IMR-90 (cell line): ENCODE results near the gene NUP54. TPM values are rescaled to one million over a fixed set of nuclear protein-coding genes. Genes with fewer than 3 reads are reported as not detected.

Source experiments
- ATAC-seq: fragments of 200-7000 bp; cut with Tn5 transposase; 2 replicates; pipeline ENCODE4 v1.9.1; 2020; ENCODE audit warnings: low read depth, mild to moderate bottlenecking, moderate library complexity
- BruUV-seq: library from RNA; stranded (reverse); fragments of 400-500 nt; replicated peaks from 2 replicates; lab custom pipeline; 2021; lab: Mats Ljungman, UMichigan
- CTCF ChIA-PET: fragments of 300-600 bp; formaldehyde crosslinking; extraction: SDS; loops from one replicate; lab custom pipeline; 2021; ENCODE audit warnings: antibody characterized with exemption; lab: Yijun Ruan, JAX
- POLR2A ChIA-PET: fragments of 300-600 bp; sonication (Branson Sonifier 250); formaldehyde crosslinking; loops from one replicate; lab custom pipeline; 2022; ENCODE audit warnings: antibody characterized with exemption; ENCODE audit not compliant: unreplicated experiment; lab: Charles Lee
- DNase-seq: peaks from one replicate; pipeline ENCODE4 v3.0.0; 2013
- H2AFZ ChIP-seq: replicated peaks from 2 replicates; pipeline ENCODE3; 2013; ENCODE audit warnings: low read length, mild to moderate bottlenecking; ENCODE audit not compliant: poor library complexity
- H2AK5ac ChIP-seq: 2 replicates; pipeline ENCODE4 v1.6.1; 2013; ENCODE audit warnings: low read depth, low read length, inconsistent platforms
- H2AK9ac ChIP-seq: replicated peaks from 2 replicates; pipeline ENCODE3; 2013; ENCODE audit warnings: mild to moderate bottlenecking, low read depth, low read length, moderate library complexity; ENCODE audit not compliant: poor library complexity
- H2BK120ac ChIP-seq: 2 replicates; pipeline ENCODE4 v1.6.1; 2013; ENCODE audit warnings: low read depth, low read length, inconsistent platforms
- H2BK15ac ChIP-seq: 3 replicates; pipeline ENCODE4 v1.6.1; 2013; ENCODE audit warnings: low read depth, low read length, inconsistent platforms
- H2BK20ac ChIP-seq: 2 replicates; pipeline ENCODE4 v1.6.1; 2013; ENCODE audit warnings: low read depth, mild to moderate bottlenecking, inconsistent platforms, low read length, moderate library complexity
- H2BK5ac ChIP-seq: 2 replicates; pipeline ENCODE4 v1.6.1; 2013; ENCODE audit warnings: mild to moderate bottlenecking, low read depth, low read length, inconsistent platforms; ENCODE audit not compliant: poor library complexity, severe bottlenecking
- H3K14ac ChIP-seq: replicated peaks from 2 replicates; pipeline ENCODE4 v1.6.1; 2013; ENCODE audit warnings: low read depth, low read length, inconsistent platforms
- H3K18ac ChIP-seq: 2 replicates; pipeline ENCODE4 v1.6.1; 2013; ENCODE audit warnings: low read depth, low read length, control low read depth
- H3K23ac ChIP-seq: 2 replicates; pipeline ENCODE4 v1.6.1; 2013; ENCODE audit warnings: low read depth, low read length, inconsistent platforms
- H3K27ac ChIP-seq: 2 replicates; pipeline ENCODE4 v1.5.1; 2013; ENCODE audit warnings: mild to moderate bottlenecking, control low read depth, low read length; ENCODE audit not compliant: insufficient read depth
- H3K27me3 ChIP-seq: 2 replicates; pipeline ENCODE4 v1.6.1; 2013; ENCODE audit warnings: low read length; ENCODE audit not compliant: control insufficient read depth, insufficient read depth
- H3K36me3 ChIP-seq: 2 replicates; pipeline ENCODE4 v1.6.1; 2013; ENCODE audit warnings: low read length, mixed read lengths; ENCODE audit not compliant: control insufficient read depth, insufficient read depth
- H3K4ac ChIP-seq: 2 replicates; pipeline ENCODE4 v1.6.1; 2013; ENCODE audit warnings: low read depth, low read length, inconsistent platforms
- H3K4me1 ChIP-seq: 2 replicates; pipeline ENCODE4 v1.6.1; 2013; ENCODE audit warnings: low read length, mixed read lengths; ENCODE audit not compliant: control insufficient read depth, insufficient read depth
- H3K4me2 ChIP-seq: 2 replicates; pipeline ENCODE4 v1.6.1; 2013; ENCODE audit warnings: low read depth, mild to moderate bottlenecking, control low read depth, low read length, moderate library complexity
- H3K4me3 ChIP-seq: 2 replicates; pipeline ENCODE4 v1.5.1; 2013; ENCODE audit warnings: low read depth, mild to moderate bottlenecking, control low read depth, low read length, moderate library complexity; ENCODE audit not compliant: insufficient read depth
- H3K56ac ChIP-seq: 2 replicates; pipeline ENCODE4 v1.6.1; 2013; ENCODE audit warnings: low read length, inconsistent platforms; ENCODE audit not compliant: insufficient read depth; ENCODE audit errors: extremely low read depth
- H3K79me1 ChIP-seq, 2 experiments: 2 replicates each; pipeline ENCODE4 v1.6.1; 2013; ENCODE audit warnings: low read length in 2 of 2, inconsistent platforms in 1 of 2, low read depth in 1 of 2
- H3K9ac ChIP-seq: 2 replicates; pipeline ENCODE4 v1.6.1; 2013; ENCODE audit warnings: low read depth, low read length, control low read depth
- H3K9me1 ChIP-seq: 2 replicates; pipeline ENCODE4 v1.6.1; 2013; ENCODE audit warnings: low read length, inconsistent platforms; ENCODE audit not compliant: insufficient read depth
- H3K9me3 ChIP-seq: 2 replicates; pipeline ENCODE4 v1.6.1; 2013; ENCODE audit warnings: low read length; ENCODE audit not compliant: control insufficient read depth, insufficient read depth
- H4K20me1 ChIP-seq: 2 replicates; pipeline ENCODE4 v1.6.1; 2013; ENCODE audit warnings: low read length, inconsistent platforms; ENCODE audit not compliant: insufficient read depth
- H4K5ac ChIP-seq: 2 replicates; pipeline ENCODE4 v1.6.1; 2013; ENCODE audit warnings: mild to moderate bottlenecking, low read depth, low read length, control low read depth
- H4K8ac ChIP-seq, 2 experiments: 2 replicates each; pipeline ENCODE4 v1.6.1; 2013; ENCODE audit warnings: low read depth in 2 of 2, low read length in 2 of 2, control low read depth in 1 of 2, inconsistent platforms in 1 of 2
- H4K91ac ChIP-seq: 2 replicates; pipeline ENCODE4 v1.6.1; 2013; ENCODE audit warnings: low read depth, low read length, inconsistent platforms; ENCODE audit not compliant: insufficient read depth
- BHLHE40 ChIP-seq: fragments of 150-350 bp; IDR thresholded peaks from 2 replicates; pipeline ENCODE4 v1.6.1; 2016; ENCODE audit warnings: mild to moderate bottlenecking, low read depth, low read length
- CEBPB ChIP-seq: IDR thresholded peaks from 2 replicates; pipeline ENCODE4 v1.6.1; 2012; ENCODE audit warnings: low read depth, low read length, improper control_type of control experiment
- CTCF ChIP-seq: conservative IDR thresholded peaks from 2 replicates; pipeline ENCODE4 v1.5.1; 2012; ENCODE audit warnings: mild to moderate bottlenecking, low read depth, low read length, improper control_type of control experiment
- MXI1 ChIP-seq: IDR thresholded peaks from 2 replicates; pipeline ENCODE4 v1.6.1; 2012; ENCODE audit warnings: low read depth, mild to moderate bottlenecking, low read length, moderate library complexity, borderline replicate concordance
- RAD21 ChIP-seq: IDR thresholded peaks from 2 replicates; pipeline ENCODE4 v1.6.1; 2012; ENCODE audit warnings: low read length, improper control_type of control experiment
- SMC3 ChIP-seq: fragments of 150-350 bp; IDR thresholded peaks from 2 replicates; pipeline ENCODE4 v1.6.1; 2016; ENCODE audit warnings: low read depth, mild to moderate bottlenecking, antibody characterized with exemption, low read length, moderate library complexity
- WGBS, 2 experiments: methylation state at CpG; one replicate each; pipeline versions ENCODE4 v1.1.5 to v1.1.7; 2013; ENCODE audit warnings: missing lambda C conversion rate in 2 of 2; ENCODE audit not compliant: insufficient read length in 1 of 2; ENCODE audit errors: extremely low coverage in 2 of 2; 5-methylcytosine and 5-hydroxymethylcytosine counted together
- dilution Hi-C: fragments of 300-500 bp; cut with HindIII; formaldehyde crosslinking; loops from one replicate; pipeline ENCODE4 v1.14.3; 2018; ENCODE audit warnings: low sequenced_read_pairs; ENCODE audit not compliant: unreplicated experiment
- in situ Hi-C: fragments of 300-500 bp; cut with MboI; formaldehyde crosslinking; loops from 3 replicates; pipeline ENCODE4 v1.14.3; 2019; ENCODE audit warnings: low sequenced_read_pairs, inconsistent platforms, mixed read lengths
- intact Hi-C: fragments of 100-400 bp; cut with micrococcal nuclease; formaldehyde crosslinking; loops from 2 replicates; pipeline ENCODE4 v1.10.0; 2022
- polyA plus RNA-seq, 3 experiments: library from polyadenylated mRNA; depleted of rRNA; stranded (reverse); fragments of >200 nt; gene quantifications; 2 replicates each; pipeline ENCODE4 v1.2.3, GENCODE V29; 2012; ENCODE audit warnings: low replicate concordance in 1 of 3
- total RNA-seq: library from RNA; depleted of rRNA; stranded (reverse); fragments of >200 nt; gene quantifications from 2 replicates; pipeline ENCODE4 v1.2.3, GENCODE V29; 2012

Gene NUP54
- total and polyA plus RNA-seq, 2 of the 4 experiments (the other 2 are of a cell fraction), result 24.6 to 44.4 TPM

- Histone ChIP-seq H2AFZ (peak overlapping the region; percentile 80), H3K36me3 (no peaks in the 10 kb centered on the region), H3K9me3 (no peaks in the 10 kb centered on the region), H3K27me3 (peaks cover 17% of the 10 kb centered on the region), H3K14ac (no peak overlapping the region), H3K4me2 (no peak overlapping the region), H2BK5ac (no peak overlapping the region), H3K18ac (no peak overlapping the region), H4K91ac (no peak overlapping the region), H2BK20ac (no peak overlapping the region), H3K9me1 (no peaks in the 10 kb centered on the region), H3K79me1 (no peaks in the 10 kb centered on the region), H4K20me1 (no peaks in the 10 kb centered on the region), H4K5ac (no peak overlapping the region), H4K8ac (no peak overlapping the region), H3K4me3 (no peak overlapping the region), H3K23ac (no peak overlapping the region), H2BK120ac (no peak overlapping the region), H3K4ac (no peak overlapping the region), H2AK9ac (no peak overlapping the region), H3K4me1 (0 out of 2 replicates have a peak, but pooled peaks cover 2% of the 10 kb centered on the region), H3K9ac (no peak overlapping the region), H2BK15ac (no peak overlapping the region), H2AK5ac (no peak overlapping the region), H3K27ac (no peak overlapping the region), H3K56ac (no peak overlapping the region)
- CTCF ChIA-PET, result interaction anchor here (1.0 to 1.9 kb wide), 7 partner anchors 9 to 96 kb away, joined by 3 to 7 read pairs (median 4); partner anchors contain the start of gene SDAD1
- WGBS, 2 experiments, result 0% methylated on average over 1 of the region's 13 CpGs; no CpG with 5 or more reads in 1 of the 2 experiments
- in situ Hi-C loops, result no loop called here
- ATAC-seq, result peak; percentile 86
- TF ChIP-seq SMC3 (peak; percentile 45), MXI1 (peak; percentile 88), BHLHE40 (peak; percentile 65; the same call in 1 of the 2 replicates), CEBPB (no peak), RAD21 (peak; percentile 54), CTCF (peak; percentile 57)
- intact Hi-C loops, result loop anchor here (10.0 kb wide), 1 partner anchor 192 kb away; no protein-coding TSS in a partner anchor
- dilution Hi-C loops, result no loop called here
- no TSS peak for BruUV-seq
- peak; percentile 61 for DNase-seq
- POLR2A ChIA-PET, result no interaction called here
Measured at GRCh38 chr4:76087007-76087769, 61.0 kb downstream of the NUP54 start.
